Hepatocyte (in vitro differentiated cells): Measurements from ENCODE around the gene ERAP2.

ENCODE experiments used
- CTCF ChIP-seq: fragments of 200-600 bp; sonication (generic); IDR thresholded peaks from 2 replicates; pipeline ENCODE4 v1.5.1; 2016; ENCODE audit warnings: antibody characterized with exemption, mild to moderate bottlenecking; ENCODE audit not compliant: poor library complexity
- EZH2 ChIP-seq: fragments of 200-600 bp; sonication (generic); IDR thresholded peaks from 2 replicates; pipeline ENCODE4 v1.6.1; 2016; ENCODE audit warnings: antibody characterized with exemption, mild to moderate bottlenecking, borderline replicate concordance
- EZH2phosphoT487 ChIP-seq: fragments of 200-600 bp; sonication (generic); IDR thresholded peaks from one replicate; pipeline ENCODE4 v1.6.1; 2018; ENCODE audit warnings: antibody characterized with exemption, mild to moderate bottlenecking, low read depth, moderate library complexity; ENCODE audit not compliant: unreplicated experiment, severe bottlenecking

DNA sequence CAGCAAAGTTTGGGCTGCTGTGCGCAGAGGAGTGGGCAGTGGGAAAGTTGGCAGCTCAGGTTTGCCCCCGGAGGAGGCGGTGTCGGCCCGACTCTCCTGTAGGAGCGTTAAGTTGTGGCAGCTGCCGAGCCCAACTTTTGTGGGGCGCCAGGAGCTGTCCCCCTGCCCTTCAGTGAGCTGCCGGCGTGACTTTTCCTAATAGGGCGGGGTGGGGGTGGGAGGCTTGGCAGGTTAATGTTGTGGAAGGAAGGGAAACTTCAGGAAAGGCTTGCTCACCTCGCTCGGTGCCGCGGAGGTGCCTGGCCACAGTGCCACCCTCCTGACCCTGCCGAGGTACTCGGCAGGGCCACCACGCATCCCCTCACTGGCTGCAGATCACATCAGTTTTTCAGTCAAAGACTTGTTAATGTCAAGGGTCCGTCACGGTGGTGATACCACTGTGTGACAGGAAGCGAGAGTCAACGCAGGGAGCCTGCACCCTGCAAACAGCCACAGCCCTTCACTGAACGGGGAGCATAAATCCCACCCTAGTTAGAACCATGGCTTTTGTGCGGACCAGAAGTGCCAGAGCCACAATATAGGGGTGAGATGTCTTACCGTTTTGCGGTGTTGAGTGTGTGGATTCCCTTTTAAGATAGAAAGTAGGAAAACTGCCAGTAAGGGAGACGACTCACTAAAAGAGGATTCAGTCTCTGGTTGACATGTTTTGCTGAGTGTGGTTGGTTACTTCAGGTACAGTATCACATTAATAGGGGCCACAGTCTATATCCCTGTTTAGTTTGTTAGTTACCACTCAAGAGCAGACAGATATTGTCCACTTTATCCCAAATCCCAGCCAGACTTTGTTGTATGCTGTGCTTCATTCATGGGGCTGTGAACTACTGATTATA is 60.4 kb downstream of the ERAP2 start:
- TF ChIP-seq CTCF (no peak), EZH2 (no peak), EZH2phosphoT487 (no peak)
